ENCODE results near the gene LYPD3. TPM values are rescaled to one million over a fixed set of nuclear protein-coding genes. Genes with fewer than 3 reads are reported as not detected.
A peak's percentile ranks its signal among the peaks of the same experiment; 100 is the strongest.

The LYPD3 gene
- total and polyA plus RNA-seq, 7 experiments from 2014 or later, result 1.1 to 30.6 (median 6.5) TPM

- peaks cover 5 to 24% (median 14%) of the 10 kb centered on the region in 7 donors for H3K4me1 Mint-ChIP-seq
- POLR2A ChIA-PET, result interaction anchor here (0.6 to 1.2 kb wide), 3 partner anchors 13 to 52 kb away, joined by 3 to 4 read pairs (median 3); no protein-coding TSS in a partner anchor
- no peak overlapping the region for H3K4me3 ChIP-seq (ENCODE audit: low read length)
Measured at GRCh38 chr19:43425567-43426392, 39.6 kb downstream of the LYPD3 start.

GRCh38 chr19:43423779-43424178 lies 41.6 kb downstream of the LYPD3 start:
- no peak overlapping the region for H3K27ac ChIP-seq (ENCODE audit: low read depth, low read length)
- Mint-ChIP-seq H3K36me3 (no peaks in the 10 kb centered on the region), H3K4me1 (peaks cover 0 to 16% (median 10%) of the 10 kb centered on the region in 7 donors), H3K9me3 (no peaks in the 10 kb centered on the region), H3K4me3 (no peak overlapping the region), H3K27me3 (peaks cover 0 to 16% (median 0%) of the 10 kb centered on the region in 5 donors), H3K27ac (no peak overlapping the region)
- no peaks in the 10 kb centered on the region for H3K36me3 ChIP-seq (ENCODE audit: control insufficient read depth in 2 of 3, insufficient read depth in 3 of 3, low read length in 3 of 3)
- H3K27me3 ChIP-seq (ENCODE audit: control insufficient read depth in 2 of 2, insufficient read depth in 2 of 2, low read length in 2 of 2), result no peaks in the 10 kb centered on the region
- POLR2A ChIA-PET, result no interaction called here
- no peak overlapping the region for H3K4me3 ChIP-seq (ENCODE audit: low read length)
- H3K9me3 ChIP-seq (ENCODE audit: control insufficient read depth in 2 of 3, low read length in 3 of 3), result no peaks in the 10 kb centered on the region
- intact Hi-C loops (cut with micrococcal nuclease), result no loop called here
- no peak for DNase-seq
- H3K4me1 ChIP-seq (ENCODE audit: control insufficient read depth in 2 of 2, insufficient read depth in 2 of 2, low read length in 2 of 2), result no peaks in the 10 kb centered on the region
- CTCF ChIA-PET, result no interaction called here
- no peak for ATAC-seq

More at GRCh38 chr19:43425567-43426392, 39.6 kb downstream of the LYPD3 start:
- CTCF ChIA-PET, result interaction anchor here (0.6 to 1.6 kb wide), 3 partner anchors 21 to 1268 kb away, joined by 3 to 10 read pairs (median 6); no protein-coding TSS in a partner anchor
- H3K9me3 ChIP-seq (ENCODE audit: control insufficient read depth in 2 of 3, low read length in 3 of 3), result no peaks in the 10 kb centered on the region
- no peaks in the 10 kb centered on the region for H3K36me3 ChIP-seq (ENCODE audit: control insufficient read depth in 2 of 3, insufficient read depth in 3 of 3, low read length in 3 of 3)
- Mint-ChIP-seq H3K9me3 (no peaks in the 10 kb centered on the region), H3K27me3 (peaks cover 0 to 16% (median 0%) of the 10 kb centered on the region in 5 donors), H3K4me3 (peak overlapping the region in 2 of 10 donors; percentile 4 to 34), H3K36me3 (no peaks in the 10 kb centered on the region), H3K27ac (peak overlapping the region in 3 of 9 donors; percentile 22 to 51 (median 32))
- no peak overlapping the region for H3K27ac ChIP-seq (ENCODE audit: low read depth, low read length)
- intact Hi-C loops (cut with micrococcal nuclease), result no loop called here
- ATAC-seq (no peak), DNase-seq (no peak)
- H3K27me3 ChIP-seq (ENCODE audit: control insufficient read depth in 2 of 2, insufficient read depth in 2 of 2, low read length in 2 of 2), result no peaks in the 10 kb centered on the region
- H3K4me1 ChIP-seq (ENCODE audit: control insufficient read depth in 2 of 2, insufficient read depth in 2 of 2, low read length in 2 of 2), result no peaks in the 10 kb centered on the region

GRCh38 chr19:43422689-43423066 lies 42.7 kb downstream of the LYPD3 start:
- H3K4me3 Mint-ChIP-seq, result no peak overlapping the region
- no peak for DNase-seq
- H3K27ac ChIP-seq (ENCODE audit: low read depth, low read length), result no peak overlapping the region
- no peaks in the 10 kb centered on the region for H3K4me1 ChIP-seq (ENCODE audit: control insufficient read depth in 2 of 2, insufficient read depth in 2 of 2, low read length in 2 of 2)
- ATAC-seq, result no peak
- H3K27me3 Mint-ChIP-seq, result peaks cover 0 to 16% (median 0%) of the 10 kb centered on the region in 5 donors
- H3K36me3 Mint-ChIP-seq, result no peaks in the 10 kb centered on the region
- no peak overlapping the region for H3K27ac Mint-ChIP-seq
- H3K4me3 ChIP-seq (ENCODE audit: low read length), result no peak overlapping the region
- intact Hi-C loops (cut with micrococcal nuclease), result no loop called here
- ChIA-PET POLR2A (no interaction called here), CTCF (no interaction called here)
- no peaks in the 10 kb centered on the region for H3K36me3 ChIP-seq (ENCODE audit: control insufficient read depth in 2 of 3, insufficient read depth in 3 of 3, low read length in 3 of 3)
- H3K27me3 ChIP-seq (ENCODE audit: control insufficient read depth in 2 of 2, insufficient read depth in 2 of 2, low read length in 2 of 2), result no peaks in the 10 kb centered on the region
- H3K4me1 Mint-ChIP-seq, result peaks cover 0 to 16% (median 10%) of the 10 kb centered on the region in 7 donors
- no peaks in the 10 kb centered on the region for H3K9me3 ChIP-seq (ENCODE audit: control insufficient read depth in 2 of 3, low read length in 3 of 3)
- no peaks in the 10 kb centered on the region for H3K9me3 Mint-ChIP-seq

GRCh38 chr19:43422000-43422688 lies 43.3 kb downstream of the LYPD3 start:
- H3K4me1 ChIP-seq (ENCODE audit: control insufficient read depth in 2 of 2, insufficient read depth in 2 of 2, low read length in 2 of 2), result no peaks in the 10 kb centered on the region
- CTCF ChIA-PET, result no interaction called here

GRCh38 chr19:43420954-43421353 lies 44.5 kb downstream of the LYPD3 start:
- Histone ChIP-seq H3K36me3 (ENCODE audit: control insufficient read depth in 2 of 3, insufficient read depth in 3 of 3, low read length in 3 of 3) (no peaks in the 10 kb centered on the region), H3K4me3 (ENCODE audit: low read length) (no peak overlapping the region), H3K27me3 (ENCODE audit: control insufficient read depth in 2 of 2, insufficient read depth in 2 of 2, low read length in 2 of 2) (no peaks in the 10 kb centered on the region), H3K27ac (ENCODE audit: low read depth, low read length) (no peak overlapping the region), H3K4me1 (ENCODE audit: control insufficient read depth in 2 of 2, insufficient read depth in 2 of 2, low read length in 2 of 2) (no peaks in the 10 kb centered on the region), H3K9me3 (ENCODE audit: control insufficient read depth in 2 of 3, low read length in 3 of 3) (no peaks in the 10 kb centered on the region)
- ATAC-seq, result no peak
- Mint-ChIP-seq H3K4me3 (no peak overlapping the region), H3K4me1 (peaks cover 0 to 16% (median 9%) of the 10 kb centered on the region in 7 donors), H3K36me3 (no peaks in the 10 kb centered on the region), H3K27me3 (peaks cover 0 to 15% (median 0%) of the 10 kb centered on the region in 5 donors), H3K9me3 (no peaks in the 10 kb centered on the region), H3K27ac (no peak overlapping the region)
- intact Hi-C loops (cut with micrococcal nuclease), result no loop called here
- DNase-seq, result no peak
- ChIA-PET CTCF (no interaction called here), POLR2A (interaction anchor here (0.6 kb wide), 2 partner anchors 37 to 1534 kb away, joined by 3 to 9 read pairs; no protein-coding TSS in a partner anchor)

More at GRCh38 chr19:43422000-43422688, 43.3 kb downstream of the LYPD3 start:
- peaks cover 0 to 16% (median 10%) of the 10 kb centered on the region in 7 donors for H3K4me1 Mint-ChIP-seq
- peak overlapping the region in 1 of 9 donors; percentile 70 for H3K27ac Mint-ChIP-seq
- intact Hi-C loops (cut with micrococcal nuclease), result no loop called here
- Histone ChIP-seq H3K9me3 (ENCODE audit: control insufficient read depth in 2 of 3, low read length in 3 of 3) (no peaks in the 10 kb centered on the region), H3K4me3 (ENCODE audit: low read length) (no peak overlapping the region), H3K27me3 (ENCODE audit: control insufficient read depth in 2 of 2, insufficient read depth in 2 of 2, low read length in 2 of 2) (no peaks in the 10 kb centered on the region), H3K36me3 (ENCODE audit: control insufficient read depth in 2 of 3, insufficient read depth in 3 of 3, low read length in 3 of 3) (no peaks in the 10 kb centered on the region), H3K27ac (ENCODE audit: low read depth, low read length) (no peak overlapping the region)
- H3K36me3 Mint-ChIP-seq, result no peaks in the 10 kb centered on the region
- DNase-seq, result no peak
- H3K4me3 Mint-ChIP-seq, result no peak overlapping the region
- H3K9me3 Mint-ChIP-seq, result no peaks in the 10 kb centered on the region
- H3K27me3 Mint-ChIP-seq, result peaks cover 0 to 16% (median 0%) of the 10 kb centered on the region in 5 donors
- POLR2A ChIA-PET, result no interaction called here
- no peak for ATAC-seq

- Histone ChIP-seq H3K27me3 (ENCODE audit: control insufficient read depth in 2 of 2, insufficient read depth in 2 of 2, low read length in 2 of 2) (no peaks in the 10 kb centered on the region), H3K27ac (ENCODE audit: low read depth, low read length) (no peak overlapping the region), H3K4me1 (ENCODE audit: control insufficient read depth in 2 of 2, insufficient read depth in 2 of 2, low read length in 2 of 2) (no peaks in the 10 kb centered on the region), H3K9me3 (ENCODE audit: control insufficient read depth in 2 of 3, low read length in 3 of 3) (no peaks in the 10 kb centered on the region), H3K4me3 (ENCODE audit: low read length) (no peak overlapping the region), H3K36me3 (ENCODE audit: control insufficient read depth in 2 of 3, insufficient read depth in 3 of 3, low read length in 3 of 3) (no peaks in the 10 kb centered on the region)
- intact Hi-C loops (cut with micrococcal nuclease), result no loop called here
- Mint-ChIP-seq H3K4me3 (no peak overlapping the region), H3K27ac (peak overlapping the region in 2 of 9 donors; percentile 5 to 82), H3K9me3 (peaks cover 0 to 10% (median 0%) of the 10 kb centered on the region in 11 donors), H3K4me1 (peaks cover 0 to 4% (median 0%) of the 10 kb centered on the region in 7 donors), H3K36me3 (no peaks in the 10 kb centered on the region), H3K27me3 (peaks cover 0 to 7% (median 0%) of the 10 kb centered on the region in 5 donors)
- ATAC-seq (no peak), DNase-seq (no peak)
- ChIA-PET POLR2A (no interaction called here), CTCF (interaction anchor here (0.6 to 0.8 kb wide), 3 partner anchors 10 to 43 kb away, joined by 3 to 4 read pairs (median 3); no protein-coding TSS in a partner anchor)
Measured at GRCh38 chr19:43416951-43417623, 48.3 kb downstream of the LYPD3 start.

Data from naive thymus-derived CD4-positive, alpha-beta T cell (primary cell).